GM19023 (cell line): ENCODE data around the gene SLC18A3.

Experiments
- ATAC-seq: cut with Tn5 transposase; IDR thresholded peaks from one replicate; pipeline ENCODE4 v1.9.1; 2021; ENCODE audit warnings: mild to moderate bottlenecking, moderate library complexity; ENCODE audit not compliant: unreplicated experiment

Gene SLC18A3

GRCh38 chr10:49610114-49610457 lies at the start of gene SLC18A3:
TSS of gene SLC18A3 (plus strand) at chr10:49610310. CDS start at chr10:49610741, 431 bp downstream.
- ATAC-seq = no peak

GRCh38 chr10:49560526-49560925 lies 49.6 kb upstream of the SLC18A3 start:
- no peak for ATAC-seq

GRCh38 chr10:49562893-49563292 lies 47.2 kb upstream of the SLC18A3 start:
- no peak for ATAC-seq

GRCh38 chr10:49564461-49565009 lies 45.6 kb upstream of the SLC18A3 start:
- ATAC-seq = no peak

GRCh38 chr10:49567810-49568209 lies 42.3 kb upstream of the SLC18A3 start:
- no peak for ATAC-seq

- ATAC-seq = peak; percentile 67
These were observed 41.9 kb upstream of the SLC18A3 start for GRCh38 chr10:49568235-49568634.

- ATAC-seq = no peak
These were observed 41.0 kb upstream of the SLC18A3 start for GRCh38 chr10:49569031-49569631.

- no peak for ATAC-seq
These were observed 38.7 kb upstream of the SLC18A3 start for GRCh38 chr10:49571388-49571787.

GRCh38 chr10:49572594-49573114 lies 37.5 kb upstream of the SLC18A3 start:
- ATAC-seq = no peak

- ATAC-seq = no peak
These were observed 34.5 kb upstream of the SLC18A3 start for GRCh38 chr10:49575489-49576072.

- no peak for ATAC-seq
These were observed 32.8 kb upstream of the SLC18A3 start for GRCh38 chr10:49577182-49577925.

GRCh38 chr10:49578392-49578791 lies 31.7 kb upstream of the SLC18A3 start:
- no peak for ATAC-seq

- ATAC-seq = no peak
These were observed 30.5 kb upstream of the SLC18A3 start for GRCh38 chr10:49579621-49580020.

GRCh38 chr10:49585387-49585786 lies 24.7 kb upstream of the SLC18A3 start:
- no peak for ATAC-seq

GRCh38 chr10:49587981-49588380 lies 22.1 kb upstream of the SLC18A3 start:
- no peak for ATAC-seq

GRCh38 chr10:49592726-49593563 lies 17.2 kb upstream of the SLC18A3 start:
- ATAC-seq = peak; percentile 76

GRCh38 chr10:49593564-49593875 lies 16.6 kb upstream of the SLC18A3 start:
- ATAC-seq = no peak

GRCh38 chr10:49593998-49594397 lies 16.1 kb upstream of the SLC18A3 start:
- no peak for ATAC-seq

GRCh38 chr10:49594594-49594993 lies 15.5 kb upstream of the SLC18A3 start:
- ATAC-seq = no peak

GRCh38 chr10:49595003-49595712 lies 15.0 kb upstream of the SLC18A3 start:
- ATAC-seq = no peak
